Activated CD8-positive, alpha-beta T cell treated with anti-CD3 and anti-CD28 coated beads, Interleukin-2, amount 10 ng/mL, durations not matched to agents 7 days and 5 days (primary cell): Measurements from ENCODE around the gene BRD9. TPM values are rescaled to one million over a fixed set of nuclear protein-coding genes. Genes with fewer than 3 reads are reported as not detected.
"Not testable (repeated sequence)": the region's sequence is repeated elsewhere in the genome, so short reads cannot be mapped to it uniquely, and the experiment has no call there.

Source experiments
- ATAC-seq: fragments of 150-1000 bp; cut with Tn5 transposase; one replicate; pipeline ENCODE4 v1.10.0; 2021; ENCODE audit warnings: moderate library complexity
- CTCF ChIA-PET: fragments of 350-600 bp; sonication (Branson Sonifier 250); formaldehyde crosslinking; loops from one replicate; lab custom pipeline; 2021; ENCODE audit warnings: antibody characterized with exemption; lab: Charles Lee
- POLR2A ChIA-PET: fragments of 350-600 bp; sonication (Branson Sonifier 250); formaldehyde crosslinking; loops from one replicate; lab custom pipeline; 2021; ENCODE audit warnings: antibody characterized with exemption; lab: Charles Lee
- DNase-seq: peaks from one replicate; pipeline ENCODE4 v3.0.0-alpha.2; 2020
- H3K27ac Mint-ChIP-seq: one replicate; pipeline ENCODE4 v1.8.0; 2021; ENCODE audit warnings: mild to moderate bottlenecking, mixed read lengths
- H3K27me3 Mint-ChIP-seq: one replicate; pipeline ENCODE4 v1.8.0; 2021; ENCODE audit warnings: low read depth, mixed read lengths
- H3K36me3 Mint-ChIP-seq: one replicate; pipeline ENCODE4 v1.8.0; 2021; ENCODE audit warnings: low read depth, mixed read lengths
- H3K4me1 Mint-ChIP-seq: one replicate; pipeline ENCODE4 v1.8.0; 2021; ENCODE audit warnings: low read depth, mixed read lengths
- H3K4me3 Mint-ChIP-seq: one replicate; pipeline ENCODE4 v1.8.0; 2021; ENCODE audit warnings: mild to moderate bottlenecking, mixed read lengths
- H3K9me3 Mint-ChIP-seq: one replicate; pipeline ENCODE4 v1.8.0; 2022; ENCODE audit warnings: mixed read lengths; ENCODE audit not compliant: insufficient read depth
- total RNA-seq, 2 experiments: library from RNA; stranded (reverse); gene quantifications; one replicate each; pipeline ENCODE4 v1.2.3, GENCODE V29; 2021

Gene BRD9
- total RNA-seq, 2 experiments from 2014 or later = 58.9 to 60.7 TPM

- DNase-seq = not testable (repeated sequence)
Observed at GRCh38 chr5:845031-845675, 47.4 kb downstream of the BRD9 start.

GRCh38 chr5:844426-844825, 48.2 kb downstream of the BRD9 start:
- H3K36me3 Mint-ChIP-seq, ATAC-seq, H3K4me1 Mint-ChIP-seq, H3K4me3 Mint-ChIP-seq, H3K9me3 Mint-ChIP-seq, POLR2A ChIA-PET, H3K27me3 Mint-ChIP-seq, H3K27ac Mint-ChIP-seq, CTCF ChIA-PET, DNase-seq: not testable (repeated sequence)

More at GRCh38 chr5:845031-845675, 47.4 kb downstream of the BRD9 start:
- CTCF ChIA-PET, H3K27ac Mint-ChIP-seq, H3K4me1 Mint-ChIP-seq, H3K9me3 Mint-ChIP-seq, H3K36me3 Mint-ChIP-seq, ATAC-seq, H3K27me3 Mint-ChIP-seq, POLR2A ChIA-PET, H3K4me3 Mint-ChIP-seq: not testable (repeated sequence)

- H3K9me3 Mint-ChIP-seq, DNase-seq, H3K4me1 Mint-ChIP-seq, ATAC-seq, H3K27ac Mint-ChIP-seq, H3K36me3 Mint-ChIP-seq, H3K4me3 Mint-ChIP-seq, H3K27me3 Mint-ChIP-seq, POLR2A ChIA-PET, CTCF ChIA-PET: not testable (repeated sequence)
Observed at GRCh38 chr5:843926-844325, 48.7 kb downstream of the BRD9 start.

GRCh38 chr5:843371-843770, 49.2 kb downstream of the BRD9 start:
- H3K4me1 Mint-ChIP-seq, ATAC-seq, H3K27me3 Mint-ChIP-seq, POLR2A ChIA-PET, H3K4me3 Mint-ChIP-seq, H3K9me3 Mint-ChIP-seq, CTCF ChIA-PET, H3K27ac Mint-ChIP-seq, DNase-seq, H3K36me3 Mint-ChIP-seq: not testable (repeated sequence)

GRCh38 chr5:842402-843221, 50.0 kb downstream of the BRD9 start:
- ATAC-seq, CTCF ChIA-PET, H3K4me3 Mint-ChIP-seq, H3K36me3 Mint-ChIP-seq, POLR2A ChIA-PET, H3K9me3 Mint-ChIP-seq, H3K27ac Mint-ChIP-seq, H3K27me3 Mint-ChIP-seq, H3K4me1 Mint-ChIP-seq, DNase-seq: not testable (repeated sequence)

GRCh38 chr5:841531-842401, 50.8 kb downstream of the BRD9 start:
- DNase-seq, H3K36me3 Mint-ChIP-seq, H3K9me3 Mint-ChIP-seq, CTCF ChIA-PET, H3K4me3 Mint-ChIP-seq, H3K27ac Mint-ChIP-seq, H3K27me3 Mint-ChIP-seq, H3K4me1 Mint-ChIP-seq, POLR2A ChIA-PET: not testable (repeated sequence)
- peak; percentile 18 for ATAC-seq

GRCh38 chr5:840974-841435, 51.6 kb downstream of the BRD9 start:
- H3K36me3 Mint-ChIP-seq, H3K27me3 Mint-ChIP-seq, ATAC-seq, H3K4me3 Mint-ChIP-seq, H3K4me1 Mint-ChIP-seq, H3K9me3 Mint-ChIP-seq, POLR2A ChIA-PET, DNase-seq, CTCF ChIA-PET, H3K27ac Mint-ChIP-seq: not testable (repeated sequence)

GRCh38 chr5:840118-840973, 52.3 kb downstream of the BRD9 start:
- H3K9me3 Mint-ChIP-seq, H3K36me3 Mint-ChIP-seq, ATAC-seq, H3K27me3 Mint-ChIP-seq, DNase-seq, CTCF ChIA-PET, H3K4me3 Mint-ChIP-seq, POLR2A ChIA-PET, H3K27ac Mint-ChIP-seq, H3K4me1 Mint-ChIP-seq: not testable (repeated sequence)

GRCh38 chr5:838431-838851, 54.2 kb downstream of the BRD9 start:
- H3K27me3 Mint-ChIP-seq, H3K4me3 Mint-ChIP-seq, H3K9me3 Mint-ChIP-seq, H3K36me3 Mint-ChIP-seq, POLR2A ChIA-PET, DNase-seq, CTCF ChIA-PET, H3K27ac Mint-ChIP-seq, ATAC-seq, H3K4me1 Mint-ChIP-seq: not testable (repeated sequence)

- POLR2A ChIA-PET, H3K9me3 Mint-ChIP-seq, DNase-seq, ATAC-seq, H3K36me3 Mint-ChIP-seq, H3K27ac Mint-ChIP-seq, H3K4me1 Mint-ChIP-seq, H3K27me3 Mint-ChIP-seq, H3K4me3 Mint-ChIP-seq, CTCF ChIA-PET: not testable (repeated sequence)
Observed at GRCh38 chr5:837621-838121, 54.9 kb downstream of the BRD9 start.
